HG02642 (cell line): ENCODE results near the gene MRPL48.
"Not testable (repeated sequence)": the region's sequence is repeated elsewhere in the genome, so short reads cannot be mapped to it uniquely, and the experiment has no call there.

Experiments used
- ATAC-seq: cut with Tn5 transposase; IDR thresholded peaks from one replicate; pipeline ENCODE4 v1.9.1; 2021; ENCODE audit warnings: mild to moderate bottlenecking; ENCODE audit not compliant: unreplicated experiment, poor library complexity

The MRPL48 gene

DNA sequence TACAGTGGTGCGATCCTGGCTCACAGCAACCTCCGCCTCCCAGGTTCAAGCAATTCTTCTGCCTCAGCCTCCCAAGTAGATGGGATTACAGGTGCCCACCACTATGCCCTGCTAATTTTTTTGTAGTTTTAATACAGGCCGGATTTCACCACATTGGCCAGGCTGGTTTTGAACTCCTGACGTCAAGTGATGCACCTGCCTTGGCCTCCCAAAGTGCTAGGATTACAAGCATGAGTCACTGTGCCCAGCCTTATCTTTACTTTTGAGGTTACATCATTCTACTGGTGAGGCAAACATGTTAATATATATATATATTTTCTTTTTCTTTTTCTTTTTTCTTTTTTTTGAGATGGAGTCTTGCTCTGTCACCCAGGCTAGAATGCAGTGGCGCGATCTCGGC lies 16.9 kb upstream of the MRPL48 start:
- ATAC-seq: not testable (repeated sequence)

DNA sequence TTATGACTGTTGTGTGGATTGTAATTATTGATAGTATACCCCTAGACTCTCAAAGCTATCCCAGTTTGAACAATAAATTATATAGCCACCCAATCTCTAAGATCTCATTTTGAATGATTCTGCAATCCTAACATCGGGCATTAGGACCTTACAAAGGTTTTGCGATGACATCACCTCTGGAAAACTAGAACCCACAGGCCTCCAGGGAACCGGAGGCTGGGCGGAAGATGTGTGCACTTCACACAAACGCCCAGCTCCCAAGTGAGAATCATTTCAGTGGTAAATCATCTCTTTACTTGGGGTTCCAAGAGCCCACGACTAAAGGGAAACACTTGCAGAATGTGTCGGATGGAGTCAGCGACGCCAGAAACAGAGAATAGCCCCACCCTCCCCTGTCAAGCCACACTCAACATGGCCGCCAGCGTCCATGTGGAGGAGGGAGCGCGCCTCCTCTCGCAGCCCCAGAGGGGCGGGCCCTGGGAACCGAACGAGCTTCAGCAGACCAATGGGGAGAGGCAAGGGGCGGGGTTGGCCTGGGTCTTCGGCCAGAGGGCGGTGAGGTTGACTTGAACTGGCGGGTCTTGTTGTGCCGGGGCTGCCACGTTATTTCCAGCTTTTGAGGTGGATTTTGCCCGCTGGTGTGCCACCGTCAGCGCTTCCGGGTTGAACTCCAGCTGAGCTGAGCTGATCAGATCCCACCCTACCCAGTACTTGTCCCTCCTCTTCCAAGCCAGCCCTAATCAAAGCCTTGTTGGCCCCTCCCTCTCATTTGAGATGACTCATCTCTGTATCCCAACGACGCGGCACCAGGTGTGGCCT lies 8.4 kb upstream of the MRPL48 start:
- ATAC-seq: peak; percentile 99

DNA sequence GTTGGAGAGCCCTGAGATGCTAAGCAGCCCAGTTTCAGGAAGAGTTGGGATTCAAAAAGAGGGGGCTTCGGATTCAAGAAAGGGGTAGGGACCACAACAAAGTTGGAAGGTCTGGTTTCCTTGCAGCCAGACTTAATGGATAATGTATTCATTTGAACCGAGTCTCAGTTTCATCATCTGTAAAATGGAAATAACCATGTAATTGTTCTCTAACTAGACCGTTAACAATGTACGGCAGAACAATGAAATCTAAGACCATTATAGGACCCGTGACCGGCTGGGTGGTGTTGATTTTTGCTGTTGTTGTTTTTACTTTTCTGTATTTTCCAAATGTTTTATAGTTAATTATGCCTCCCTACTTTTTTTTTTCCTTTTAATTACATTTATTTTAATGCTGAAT lies 6.4 kb upstream of the MRPL48 start:
- no peak for ATAC-seq

DNA sequence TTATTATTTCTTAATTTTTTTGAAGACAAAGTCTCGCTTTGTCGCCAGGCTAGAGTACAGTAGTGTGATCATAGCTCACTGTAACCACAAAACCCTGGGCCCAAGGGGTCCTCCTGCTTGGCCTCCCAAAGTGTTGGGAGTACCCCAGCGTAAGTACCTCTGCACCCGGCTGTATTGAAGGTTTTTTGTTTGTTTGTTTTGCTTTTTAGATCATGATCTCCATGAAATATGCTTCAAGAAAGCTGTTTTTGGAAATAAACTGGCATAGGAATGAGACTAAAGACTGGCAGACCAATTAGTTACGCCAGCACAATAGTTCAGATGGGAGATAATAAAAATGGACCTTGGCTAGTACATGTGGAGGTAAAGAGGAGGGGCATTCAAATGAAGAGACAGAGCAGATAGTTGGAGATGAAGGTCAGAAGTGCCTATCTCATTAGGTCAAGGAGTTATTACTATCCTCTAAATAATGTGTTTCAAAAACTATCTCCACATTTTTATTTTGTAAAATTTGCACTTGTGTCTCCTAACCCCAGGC lies 4.1 kb upstream of the MRPL48 start:
- ATAC-seq: no peak

DNA sequence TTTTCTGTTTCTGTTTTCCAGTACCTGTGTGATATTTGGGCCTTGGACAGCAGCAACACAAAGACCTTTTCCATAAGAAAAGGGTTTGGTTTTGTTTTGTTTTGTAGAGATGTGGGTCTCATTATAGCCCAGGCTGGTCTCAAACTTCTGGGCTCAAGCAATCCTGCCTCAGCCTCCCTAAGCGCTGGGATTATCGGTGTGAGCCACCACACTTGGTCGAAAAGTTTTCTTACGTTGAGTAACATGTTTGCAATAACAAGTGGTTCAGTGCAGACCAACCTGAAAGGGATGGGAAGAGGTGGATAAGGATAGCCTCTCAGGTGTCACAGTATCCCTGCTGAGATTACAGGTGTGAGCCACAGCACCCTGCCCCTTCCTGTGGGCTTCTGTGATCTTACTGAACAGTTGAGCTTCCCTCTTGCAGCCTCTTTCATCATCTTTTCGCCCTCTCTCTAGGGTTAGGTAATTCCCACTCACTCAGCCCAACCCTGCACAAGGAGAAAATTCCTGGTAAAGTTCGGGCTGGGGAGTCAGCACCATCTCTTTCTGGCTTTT lies 3.5 kb upstream of the MRPL48 start:
- no peak for ATAC-seq

DNA sequence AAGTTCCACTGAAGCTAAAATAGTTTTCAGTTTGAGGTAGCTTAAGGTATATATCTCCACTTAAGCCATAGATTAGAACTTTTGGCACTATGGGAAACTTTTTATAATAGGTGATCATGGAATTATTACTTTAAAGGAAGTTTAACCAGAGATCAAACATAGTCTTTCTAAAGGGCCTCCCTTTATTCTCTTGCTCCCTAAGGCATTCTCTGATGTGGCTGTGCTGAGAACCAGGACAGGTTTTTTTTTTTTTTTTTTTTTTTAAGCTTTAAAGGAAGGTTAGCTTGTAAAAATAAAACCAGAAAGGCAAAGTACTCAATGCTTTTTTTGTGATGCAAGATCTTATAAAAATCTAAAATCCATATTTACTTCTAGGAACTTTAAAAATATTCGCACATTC lies 2.9 kb upstream of the MRPL48 start:
- ATAC-seq: no peak

DNA sequence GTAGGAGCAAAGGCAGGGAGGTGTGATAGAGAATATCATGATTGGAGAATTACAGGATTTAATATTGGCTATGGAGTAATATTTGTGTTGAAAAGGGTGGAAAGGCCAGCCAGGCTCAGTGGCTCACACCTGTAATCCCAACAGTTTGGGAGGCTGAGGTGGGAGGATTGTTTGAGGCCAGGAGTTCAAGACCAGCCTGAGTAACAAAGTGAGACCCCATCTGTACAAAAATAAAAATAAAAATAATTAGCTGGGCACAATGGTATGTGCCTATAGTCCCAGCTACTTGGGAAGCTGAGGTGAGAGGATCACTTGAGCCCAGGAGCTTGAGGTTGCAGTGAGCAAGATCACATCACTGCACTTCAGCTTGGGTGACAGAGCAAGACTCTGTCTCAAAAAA lies 2.2 kb upstream of the MRPL48 start:
- ATAC-seq: not testable (repeated sequence)

DNA sequence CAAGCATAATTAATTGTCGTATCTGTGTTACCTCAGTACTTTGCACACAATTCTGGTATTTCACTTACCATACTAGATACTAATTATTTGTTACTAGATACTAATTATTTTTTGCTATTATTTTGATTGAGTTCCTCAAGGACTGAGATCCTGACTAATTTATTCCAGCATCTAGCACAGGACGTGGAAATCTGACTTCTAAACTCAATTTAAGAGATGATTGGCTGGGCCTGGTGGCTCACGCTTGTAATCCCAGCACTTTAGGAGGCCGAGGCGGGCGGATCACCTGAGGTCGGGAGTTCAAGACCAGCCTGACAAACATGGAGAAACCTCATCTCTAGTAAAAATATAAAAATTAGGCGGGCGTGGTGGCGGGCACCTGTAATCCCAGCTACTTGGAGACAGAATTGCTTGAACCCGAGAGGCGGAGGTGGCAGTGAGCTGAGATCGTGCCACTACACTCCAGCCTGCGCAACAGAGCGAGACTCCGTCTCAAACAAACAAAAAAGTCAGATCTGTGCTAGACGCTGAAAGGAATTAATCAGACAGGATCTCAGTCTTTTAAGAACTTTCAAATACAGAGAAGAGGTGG lies 527 bp upstream of the MRPL48 start:
- no peak for ATAC-seq

DNA sequence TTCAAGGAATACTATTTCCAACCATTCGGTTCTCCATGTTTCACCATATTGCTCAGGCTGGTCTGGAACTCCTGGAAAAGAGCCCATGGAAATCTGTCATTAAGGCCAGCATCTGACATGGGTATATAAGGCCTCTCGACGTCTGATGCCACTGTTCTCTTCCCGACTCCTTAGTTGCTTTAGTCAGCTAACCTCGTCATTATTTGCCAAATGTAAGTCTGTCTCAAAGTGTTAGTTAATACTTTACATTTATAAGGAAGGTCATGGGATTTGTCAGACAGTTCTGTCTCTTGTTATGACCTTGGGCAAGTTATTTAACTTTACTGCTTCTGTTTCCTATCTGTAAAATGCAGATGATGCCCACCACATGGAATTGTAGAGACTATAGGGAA lies 1.6 kb downstream of the MRPL48 start:
- ATAC-seq: no peak

DNA sequence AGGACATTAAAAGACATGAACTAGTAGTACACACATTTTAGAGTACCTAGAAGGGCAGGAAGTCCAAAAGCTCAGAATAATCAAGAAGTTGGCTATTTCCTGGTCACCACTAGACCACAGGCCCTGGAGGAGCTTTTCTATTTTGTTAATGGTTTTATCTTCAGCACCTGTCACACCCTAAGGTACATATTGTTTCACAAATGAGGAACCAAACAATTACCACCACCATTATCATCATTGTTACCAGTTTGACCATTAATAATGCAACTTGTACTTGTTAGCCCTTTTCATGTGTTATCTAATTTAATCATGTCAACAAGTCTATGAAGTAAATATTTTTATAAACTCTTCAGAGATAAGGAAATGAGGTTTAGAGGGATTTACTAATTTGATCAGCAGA lies 4.9 kb downstream of the MRPL48 start:
- no peak for ATAC-seq

DNA sequence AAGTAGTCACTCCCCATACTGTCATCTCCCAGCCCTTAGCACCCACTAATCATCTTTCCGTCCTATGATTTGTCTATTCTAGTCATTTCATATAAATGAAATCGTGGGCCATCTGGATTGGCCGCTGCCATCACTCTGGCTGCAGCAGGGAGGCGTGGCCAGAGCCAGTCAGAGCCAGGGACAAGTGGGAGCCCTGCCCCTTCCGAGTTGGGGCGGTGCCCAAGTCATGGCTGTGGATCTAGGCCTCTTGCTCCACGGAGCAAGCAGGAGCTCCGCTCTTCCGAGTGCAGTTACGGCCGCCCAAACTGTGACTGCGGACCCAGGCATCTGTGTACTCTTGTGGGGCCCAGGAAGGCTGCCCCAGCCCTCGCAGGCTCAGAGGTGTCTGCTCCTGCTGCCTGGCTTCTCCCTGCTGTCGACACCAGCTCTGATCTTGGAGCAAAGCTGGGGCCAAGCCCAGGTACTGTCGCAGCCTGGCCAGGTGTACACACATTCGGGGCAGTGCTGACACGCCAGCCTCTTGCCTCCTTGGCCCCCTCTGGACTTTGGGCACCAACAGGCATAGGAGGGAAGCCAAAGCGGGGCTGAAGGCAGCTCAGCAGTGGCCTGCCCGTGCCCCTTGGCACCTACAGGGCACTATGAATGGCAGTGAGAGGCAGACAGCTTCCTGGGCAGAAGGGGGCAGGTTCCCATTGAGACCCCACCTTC lies 8.4 kb downstream of the MRPL48 start:
- no peak for ATAC-seq

DNA sequence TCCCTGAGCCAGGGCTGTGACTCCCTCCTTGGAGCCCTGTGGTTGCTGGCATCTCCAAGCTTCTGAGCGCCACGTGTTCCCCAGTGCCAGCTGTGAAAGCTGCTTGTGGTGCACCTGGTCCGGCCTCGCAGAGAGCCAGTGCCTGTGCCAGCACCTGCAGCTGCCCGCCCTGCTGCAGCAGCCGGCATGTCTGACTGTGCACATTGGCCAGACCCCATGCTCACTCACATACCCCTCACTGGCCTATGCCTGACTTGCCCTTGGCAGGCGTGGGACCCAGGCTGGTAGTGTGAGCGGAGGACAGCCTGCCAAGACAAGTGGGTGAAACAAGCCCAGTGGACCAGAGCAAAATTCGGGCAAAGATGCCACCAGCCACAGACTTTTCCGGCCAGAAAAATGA lies 9.8 kb downstream of the MRPL48 start:
- ATAC-seq: no peak

DNA sequence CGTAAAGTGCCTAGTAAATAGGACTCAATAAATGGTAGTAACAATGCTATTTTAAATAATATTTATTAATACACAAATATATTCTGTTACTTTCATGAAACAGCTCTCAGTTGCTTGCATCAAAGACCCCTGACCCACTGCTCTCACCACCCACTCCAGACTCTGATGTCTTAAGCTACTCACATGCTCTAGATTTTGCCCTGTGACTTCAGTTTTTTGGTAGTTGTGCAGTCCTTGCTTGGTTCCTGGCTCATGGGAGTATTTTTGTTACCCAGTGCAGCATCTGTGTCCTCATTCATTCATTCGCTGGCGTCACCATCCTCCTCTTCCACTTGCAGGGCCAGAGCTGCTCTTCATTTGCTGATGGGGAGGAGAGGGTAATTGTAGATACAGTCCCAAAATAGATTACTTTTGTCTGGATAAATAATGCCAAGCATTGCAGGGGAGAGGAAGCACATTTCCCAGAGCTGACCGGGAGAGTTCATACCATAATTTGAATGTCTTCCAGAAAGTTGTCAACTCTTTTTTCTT lies 12.7 kb downstream of the MRPL48 start:
- no peak for ATAC-seq

DNA sequence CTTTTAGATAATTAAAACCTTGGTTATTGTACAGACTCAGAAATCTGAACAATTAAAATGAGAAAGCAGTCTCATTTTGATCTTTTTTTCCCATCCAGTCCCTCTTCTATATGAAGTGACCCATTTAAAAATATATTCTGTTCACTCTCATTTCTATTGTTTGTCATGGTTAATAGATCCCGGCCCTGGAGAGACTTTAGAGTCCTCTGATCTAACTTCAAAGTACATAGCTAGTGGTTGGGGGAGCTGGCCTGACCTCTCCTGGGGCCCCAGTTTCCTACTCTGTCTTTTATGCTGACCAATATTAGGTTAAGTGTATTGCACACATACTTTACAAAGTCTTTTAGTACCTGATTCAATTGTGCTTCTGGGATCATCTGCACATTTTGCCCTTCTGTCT lies 13.5 kb downstream of the MRPL48 start:
- ATAC-seq: no peak

DNA sequence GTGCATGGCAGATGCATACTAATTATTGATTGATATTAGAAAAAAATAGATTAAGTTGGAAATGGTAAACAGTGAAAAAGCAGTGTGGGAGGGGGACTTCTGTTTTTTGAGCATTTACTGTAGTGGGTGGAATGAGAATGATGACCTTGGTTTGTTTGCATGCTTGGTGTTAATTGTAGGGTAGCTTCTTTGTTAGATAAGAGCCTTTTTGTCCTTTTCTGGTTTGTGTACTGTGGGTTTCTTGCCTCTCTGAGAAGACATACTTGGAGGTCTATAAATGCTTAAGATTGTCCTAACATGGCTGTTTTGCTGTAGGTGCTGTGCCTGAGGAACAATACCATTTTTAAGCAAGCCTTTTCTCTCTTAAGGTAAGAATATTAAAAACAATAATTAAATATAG lies 17.0 kb downstream of the MRPL48 start:
- ATAC-seq: no peak

DNA sequence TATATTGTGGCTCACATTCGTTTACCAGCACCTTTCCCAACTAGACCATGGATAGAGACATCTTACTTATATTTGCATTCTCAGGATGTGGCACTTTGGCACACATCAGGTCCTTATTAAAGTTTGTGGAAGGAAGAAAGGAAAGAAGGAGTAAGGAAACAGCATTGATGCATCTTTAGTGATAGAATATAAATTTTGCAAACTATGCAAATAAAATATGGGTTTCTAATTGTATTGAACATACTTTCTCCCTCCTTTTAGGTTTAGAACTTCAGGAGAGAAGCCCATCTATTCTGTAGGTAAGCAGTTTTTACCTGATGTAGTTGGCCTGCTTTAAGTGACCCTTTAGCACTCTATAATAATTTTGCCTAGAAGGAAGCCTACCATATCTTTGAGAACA lies 20.4 kb downstream of the MRPL48 start:
- no peak for ATAC-seq

DNA sequence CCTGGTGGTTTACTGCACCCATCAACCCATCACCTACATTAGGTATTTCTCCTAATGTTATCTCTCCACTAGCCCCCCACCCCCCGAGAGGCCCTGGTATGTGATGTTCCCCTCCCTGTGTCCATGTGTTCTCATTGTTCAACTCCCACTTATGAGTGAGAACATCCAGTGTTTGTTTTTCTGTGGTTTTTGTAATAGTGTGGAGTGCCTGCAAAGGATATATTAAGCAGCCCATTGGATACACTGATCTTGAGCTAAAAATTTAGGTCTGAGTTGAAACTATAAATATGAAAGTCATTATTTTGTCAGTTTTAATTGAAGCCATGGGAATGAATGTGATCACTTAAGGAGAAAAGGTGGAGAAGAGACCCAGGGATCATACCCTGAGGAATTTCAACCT lies 23.0 kb downstream of the MRPL48 start:
- ATAC-seq: no peak

DNA sequence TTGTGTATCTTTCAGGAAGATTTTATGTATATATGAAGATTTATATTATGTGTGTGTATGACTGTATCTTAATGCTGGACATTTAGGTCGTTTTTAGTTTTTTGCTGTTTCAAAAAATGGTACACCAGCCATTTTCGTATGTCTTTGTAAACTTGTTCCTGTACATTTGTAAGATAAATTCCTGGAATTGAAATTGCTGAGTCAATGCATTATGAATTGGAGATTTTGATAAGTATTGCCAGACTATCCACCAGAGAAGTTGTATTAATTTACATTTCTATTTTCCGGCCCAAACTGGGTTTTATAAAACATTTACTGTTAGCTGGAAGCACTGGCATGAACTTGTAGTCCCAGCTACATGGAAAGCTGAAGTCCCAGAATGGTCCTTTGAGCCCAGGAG lies 24.6 kb downstream of the MRPL48 start:
- ATAC-seq: no peak

DNA sequence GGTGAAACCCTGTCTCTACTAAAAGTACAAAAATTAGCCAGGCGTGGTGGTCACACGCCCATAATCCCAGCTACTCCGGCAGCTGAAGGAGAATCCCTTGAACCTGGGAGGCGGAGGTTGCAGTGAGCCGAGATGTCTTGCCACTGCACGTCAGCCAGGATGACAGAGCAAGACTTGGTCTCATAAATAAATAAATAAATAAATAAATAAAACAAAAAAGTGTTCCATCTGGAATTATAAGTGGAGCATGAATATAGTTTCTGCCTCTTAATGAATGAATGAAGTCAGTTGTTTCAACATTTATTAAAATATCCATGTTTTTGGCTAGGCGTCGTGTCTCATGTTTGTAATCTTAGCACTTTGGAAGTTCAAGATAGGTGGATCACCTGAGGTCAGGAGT lies 27.1 kb downstream of the MRPL48 start:
- ATAC-seq: no peak

DNA sequence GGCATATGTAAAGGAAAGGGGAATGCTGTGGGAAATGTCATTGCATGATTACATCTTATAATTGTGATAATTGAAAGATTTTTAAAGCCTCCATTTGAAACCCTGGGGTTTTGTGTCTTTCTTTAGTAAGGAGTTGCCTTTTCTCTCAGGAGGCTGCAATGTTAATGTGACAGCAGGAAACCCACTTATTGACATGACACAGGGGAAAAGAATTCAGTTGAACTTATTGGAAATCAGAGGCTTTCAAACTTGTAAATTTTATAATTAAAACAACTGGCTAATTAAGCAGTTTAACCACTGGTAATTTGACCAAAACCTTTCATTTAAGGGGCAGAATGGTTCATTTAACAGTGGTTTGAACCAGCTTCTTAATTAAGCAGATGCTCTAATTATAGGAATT lies 31.2 kb downstream of the MRPL48 start:
- ATAC-seq: no peak

DNA sequence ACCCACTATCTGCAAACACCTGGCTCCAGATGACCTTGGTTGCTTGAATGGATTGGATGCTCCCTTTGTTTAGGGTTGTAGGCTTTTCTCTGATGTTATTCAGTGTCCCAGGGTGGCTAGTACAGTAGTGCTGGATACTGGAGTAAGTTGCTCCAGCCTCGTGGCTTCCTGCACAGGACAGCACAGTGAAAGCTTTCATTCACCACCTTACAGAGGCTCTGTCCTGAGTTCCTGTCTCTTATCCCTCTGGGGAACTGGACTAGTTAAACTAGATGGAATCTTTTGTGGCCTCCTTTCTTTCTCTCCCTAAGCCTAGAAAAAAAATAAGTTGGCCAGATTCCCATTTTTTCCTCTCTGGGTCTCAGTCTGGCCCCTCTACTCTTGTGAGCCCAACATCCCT lies 42.6 kb downstream of the MRPL48 start:
- ATAC-seq: no peak
